HTERT RPE-1 (cell line): Measurements from ENCODE around the gene R3HDM4.
"Not testable (repeated sequence)": the region's sequence is repeated elsewhere in the genome, so short reads cannot be mapped to it uniquely, and the experiment has no call there.

Experiments used
- in situ Hi-C: fragments of 300-500 bp; cut with MboI; formaldehyde crosslinking; loops from 4 replicates; pipeline ENCODE4 v1.14.3; 2020; ENCODE audit warnings: low sequenced_read_pairs

Gene R3HDM4

GRCh38 chr19:913080-913748, at the start of gene R3HDM4:
Gene R3HDM4 (minus strand): TSS chr19:913219. CDS start chr19:913157, 62 bp downstream.
- in situ Hi-C loops = no loop called here

GRCh38 chr19:961866-962620, 49.0 kb upstream of the R3HDM4 start:
- in situ Hi-C loops = no loop called here

- in situ Hi-C loops = no loop called here
Observed at GRCh38 chr19:960601-960938, 47.6 kb upstream of the R3HDM4 start.

GRCh38 chr19:960020-960419, 47.0 kb upstream of the R3HDM4 start:
- in situ Hi-C loops = no loop called here

- in situ Hi-C loops = no loop called here
Observed at GRCh38 chr19:958967-959855, 46.2 kb upstream of the R3HDM4 start.

- in situ Hi-C loops = not testable (repeated sequence)
Observed at GRCh38 chr19:957578-957977, 44.6 kb upstream of the R3HDM4 start.

- in situ Hi-C loops = no loop called here
Observed at GRCh38 chr19:956766-957440, 43.9 kb upstream of the R3HDM4 start.

- in situ Hi-C loops = no loop called here
Observed at GRCh38 chr19:955803-956765, 43.1 kb upstream of the R3HDM4 start.

- in situ Hi-C loops = no loop called here
Observed at GRCh38 chr19:954672-955494, 41.9 kb upstream of the R3HDM4 start.

- in situ Hi-C loops = no loop called here
Observed at GRCh38 chr19:954272-954671, 41.3 kb upstream of the R3HDM4 start.

GRCh38 chr19:953445-954271, 40.6 kb upstream of the R3HDM4 start:
- in situ Hi-C loops = no loop called here

- in situ Hi-C loops = no loop called here
Observed at GRCh38 chr19:952680-953444, 39.8 kb upstream of the R3HDM4 start.

- in situ Hi-C loops = no loop called here
Observed at GRCh38 chr19:952049-952679, 39.1 kb upstream of the R3HDM4 start.

GRCh38 chr19:950352-951066, 37.5 kb upstream of the R3HDM4 start:
- in situ Hi-C loops = no loop called here

GRCh38 chr19:948842-949496, 36.0 kb upstream of the R3HDM4 start:
- in situ Hi-C loops = no loop called here
